ENCODE results near the gene UIMC1. TPM values are rescaled to one million over a fixed set of nuclear protein-coding genes. Genes with fewer than 3 reads are reported as not detected.

The UIMC1 gene
- total and polyA plus RNA-seq, 2 donors (not counting 1 experiment from before 2014, with no cell fraction given), result 49.2 to 98.1 TPM

- no peak for DNase-seq
- intact Hi-C loops (cut with micrococcal nuclease), result no loop called here
- Histone ChIP-seq H4K20me1 (ENCODE audit: control insufficient read depth, insufficient read depth, low read length, poor library complexity, severe bottlenecking) (no peaks in the 10 kb centered on the region), H3K4me1 (ENCODE audit: control insufficient read depth in 2 of 2, insufficient read depth in 2 of 2, low read length in 2 of 2) (peaks cover 15 to 17% of the 10 kb centered on the region in 2 donors), H3K27ac (ENCODE audit: low read length in 2 of 2) (no peak overlapping the region), H2AFZ (ENCODE audit: insufficient read depth, low read depth, low read length, poor library complexity, severe bottlenecking) (no peak overlapping the region), H3K36me3 (replicated peaks in 1 of 2; ENCODE audit: control extremely low read depth in 1 of 2, control insufficient read depth in 1 of 2, extremely low read depth in 1 of 2, insufficient read depth in 2 of 2, low read length in 1 of 2) (peaks cover 0 to 5% of the 10 kb centered on the region in 2 experiments), H3K4me3 (ENCODE audit: control extremely low read depth in 1 of 5, extremely low read depth in 1 of 5, insufficient read depth in 1 of 5, low read depth in 2 of 5, low read length in 4 of 5) (no peak overlapping the region), H3K27me3 (replicated peaks in 1 of 4; ENCODE audit: control extremely low read depth in 1 of 4, control insufficient read depth in 3 of 4, insufficient read depth in 4 of 4, low read length in 3 of 4) (no peaks in the 10 kb centered on the region), H3K4me2 (replicated peaks; ENCODE audit: low read depth, low read length, poor library complexity, severe bottlenecking) (no peak overlapping the region), H3K9me3 (ENCODE audit: control extremely low read depth in 1 of 3, control insufficient read depth in 2 of 3, insufficient read depth in 1 of 3, low read length in 2 of 3) (no peaks in the 10 kb centered on the region), H3K79me2 (ENCODE audit: control insufficient read depth, insufficient read depth, low read length) (peaks cover 52% of the 10 kb centered on the region), H3K9ac (ENCODE audit: low read length) (no peak overlapping the region)
- H3K27me3 Mint-ChIP-seq, result no peaks in the 10 kb centered on the region
- no peaks in the 10 kb centered on the region for H3K9me3 Mint-ChIP-seq (ENCODE audit: insufficient read depth)
- H3K27ac Mint-ChIP-seq, result no peak overlapping the region
- TF ChIP-seq CTCF (IDR thresholded peaks at IDR 0.05) (no peak), EZH2 (IDR thresholded peaks at IDR 0.05; ENCODE audit: borderline replicate concordance, insufficient read depth, low read depth, low read length, poor library complexity, severe bottlenecking) (no peak)
- WGBS (ENCODE audit: insufficient coverage), result 100% methylated on average over 1 of the region's 2 CpGs
- CTCF ChIA-PET, result interaction anchor here (0.6 to 1.6 kb wide), 9 partner anchors 14 to 92 kb away, joined by 3 to 6 read pairs (median 3); partner anchors contain the start of gene FGFR4
- POLR2A ChIA-PET, result interaction anchor here (0.6 to 0.9 kb wide), 2 partner anchors 14 to 27 kb away, joined by 3 to 5 read pairs; no protein-coding TSS in a partner anchor
- H3K4me3 Mint-ChIP-seq, result no peak overlapping the region
- peaks cover 32% of the 10 kb centered on the region for H3K4me1 Mint-ChIP-seq
- ATAC-seq (ENCODE audit: low read depth), result no peak
Observed at GRCh38 chr5:177020033-177020432, 13.5 kb upstream of the UIMC1 start.

- H3K9me3 ChIP-seq (ENCODE audit: control extremely low read depth in 1 of 3, control insufficient read depth in 2 of 3, insufficient read depth in 1 of 3, low read length in 2 of 3), result no peaks in the 10 kb centered on the region
- TF ChIP-seq EZH2 (IDR thresholded peaks at IDR 0.05; ENCODE audit: borderline replicate concordance, insufficient read depth, low read depth, low read length, poor library complexity, severe bottlenecking) (no peak), CTCF (IDR thresholded peaks at IDR 0.05) (no peak)
- ATAC-seq (ENCODE audit: low read depth) (no peak), DNase-seq (no peak)
- POLR2A ChIA-PET, result no interaction called here
- Mint-ChIP-seq H3K4me3 (no peak overlapping the region), H3K4me1 (peaks cover 19% of the 10 kb centered on the region), H3K9me3 (ENCODE audit: insufficient read depth) (no peaks in the 10 kb centered on the region), H3K27me3 (no peaks in the 10 kb centered on the region), H3K27ac (no peak overlapping the region)
- CTCF ChIA-PET, result no interaction called here
- H3K27ac ChIP-seq (ENCODE audit: low read length in 2 of 2), result no peak overlapping the region
- no peak overlapping the region for H3K9ac ChIP-seq (ENCODE audit: low read length)
- H3K4me3 ChIP-seq (ENCODE audit: control extremely low read depth in 1 of 5, extremely low read depth in 1 of 5, insufficient read depth in 1 of 5, low read depth in 2 of 5, low read length in 4 of 5), result no peak overlapping the region
- no peak overlapping the region for H2AFZ ChIP-seq (ENCODE audit: insufficient read depth, low read depth, low read length, poor library complexity, severe bottlenecking)
- peaks cover 46% of the 10 kb centered on the region for H3K79me2 ChIP-seq (ENCODE audit: control insufficient read depth, insufficient read depth, low read length)
- no peaks in the 10 kb centered on the region for H3K27me3 ChIP-seq (replicated peaks in 1 of 4; ENCODE audit: control extremely low read depth in 1 of 4, control insufficient read depth in 3 of 4, insufficient read depth in 4 of 4, low read length in 3 of 4)
- peaks cover 10 to 12% of the 10 kb centered on the region in 2 donors for H3K4me1 ChIP-seq (ENCODE audit: control insufficient read depth in 2 of 2, insufficient read depth in 2 of 2, low read length in 2 of 2)
- no peaks in the 10 kb centered on the region for H3K36me3 ChIP-seq (replicated peaks in 1 of 2; ENCODE audit: control extremely low read depth in 1 of 2, control insufficient read depth in 1 of 2, extremely low read depth in 1 of 2, insufficient read depth in 2 of 2, low read length in 1 of 2)
- no CpG with 5 or more reads among the region's 2 CpGs for WGBS (ENCODE audit: insufficient coverage)
- H3K4me2 ChIP-seq (replicated peaks; ENCODE audit: low read depth, low read length, poor library complexity, severe bottlenecking), result no peak overlapping the region
- H4K20me1 ChIP-seq (ENCODE audit: control insufficient read depth, insufficient read depth, low read length, poor library complexity, severe bottlenecking), result no peaks in the 10 kb centered on the region
- intact Hi-C loops (cut with micrococcal nuclease), result loop anchor here (2.0 kb wide), 1 partner anchor 20 kb away; no protein-coding TSS in a partner anchor
Observed at GRCh38 chr5:177018341-177018740, 11.8 kb upstream of the UIMC1 start.

All from B cell (primary cell).